IMR-90 (cell line): Measurements from ENCODE around the gene MAGOH. TPM values are rescaled to one million over a fixed set of nuclear protein-coding genes. Genes with fewer than 3 reads are reported as not detected.

Experiments used
- ATAC-seq: fragments of 200-7000 bp; cut with Tn5 transposase; 2 replicates; pipeline ENCODE4 v1.9.1; 2020; ENCODE audit warnings: low read depth, mild to moderate bottlenecking, moderate library complexity
- BruUV-seq: library from RNA; stranded (reverse); fragments of 400-500 nt; replicated peaks from 2 replicates; lab custom pipeline; 2021; lab: Mats Ljungman, UMichigan
- CTCF ChIA-PET: fragments of 300-600 bp; formaldehyde crosslinking; extraction: SDS; loops from one replicate; lab custom pipeline; 2021; ENCODE audit warnings: antibody characterized with exemption; lab: Yijun Ruan, JAX
- POLR2A ChIA-PET: fragments of 300-600 bp; sonication (Branson Sonifier 250); formaldehyde crosslinking; loops from one replicate; lab custom pipeline; 2022; ENCODE audit warnings: antibody characterized with exemption; ENCODE audit not compliant: unreplicated experiment; lab: Charles Lee
- DNase-seq: peaks from one replicate; pipeline ENCODE4 v3.0.0; 2013
- H2AFZ ChIP-seq: replicated peaks from 2 replicates; pipeline ENCODE3; 2013; ENCODE audit warnings: low read length, mild to moderate bottlenecking; ENCODE audit not compliant: poor library complexity
- H2AK5ac ChIP-seq: 2 replicates; pipeline ENCODE4 v1.6.1; 2013; ENCODE audit warnings: low read depth, low read length, inconsistent platforms
- H2AK9ac ChIP-seq: replicated peaks from 2 replicates; pipeline ENCODE3; 2013; ENCODE audit warnings: mild to moderate bottlenecking, low read depth, low read length, moderate library complexity; ENCODE audit not compliant: poor library complexity
- H2BK120ac ChIP-seq: 2 replicates; pipeline ENCODE4 v1.6.1; 2013; ENCODE audit warnings: low read depth, low read length, inconsistent platforms
- H2BK15ac ChIP-seq: 3 replicates; pipeline ENCODE4 v1.6.1; 2013; ENCODE audit warnings: low read depth, low read length, inconsistent platforms
- H2BK20ac ChIP-seq: 2 replicates; pipeline ENCODE4 v1.6.1; 2013; ENCODE audit warnings: low read depth, mild to moderate bottlenecking, inconsistent platforms, low read length, moderate library complexity
- H2BK5ac ChIP-seq: 2 replicates; pipeline ENCODE4 v1.6.1; 2013; ENCODE audit warnings: mild to moderate bottlenecking, low read depth, low read length, inconsistent platforms; ENCODE audit not compliant: poor library complexity, severe bottlenecking
- H3K14ac ChIP-seq: replicated peaks from 2 replicates; pipeline ENCODE4 v1.6.1; 2013; ENCODE audit warnings: low read depth, low read length, inconsistent platforms
- H3K18ac ChIP-seq: 2 replicates; pipeline ENCODE4 v1.6.1; 2013; ENCODE audit warnings: low read depth, low read length, control low read depth
- H3K23ac ChIP-seq: 2 replicates; pipeline ENCODE4 v1.6.1; 2013; ENCODE audit warnings: low read depth, low read length, inconsistent platforms
- H3K27ac ChIP-seq: 2 replicates; pipeline ENCODE4 v1.5.1; 2013; ENCODE audit warnings: mild to moderate bottlenecking, control low read depth, low read length; ENCODE audit not compliant: insufficient read depth
- H3K27me3 ChIP-seq: 2 replicates; pipeline ENCODE4 v1.6.1; 2013; ENCODE audit warnings: low read length; ENCODE audit not compliant: control insufficient read depth, insufficient read depth
- H3K36me3 ChIP-seq: 2 replicates; pipeline ENCODE4 v1.6.1; 2013; ENCODE audit warnings: low read length, mixed read lengths; ENCODE audit not compliant: control insufficient read depth, insufficient read depth
- H3K4ac ChIP-seq: 2 replicates; pipeline ENCODE4 v1.6.1; 2013; ENCODE audit warnings: low read depth, low read length, inconsistent platforms
- H3K4me1 ChIP-seq: 2 replicates; pipeline ENCODE4 v1.6.1; 2013; ENCODE audit warnings: low read length, mixed read lengths; ENCODE audit not compliant: control insufficient read depth, insufficient read depth
- H3K4me2 ChIP-seq: 2 replicates; pipeline ENCODE4 v1.6.1; 2013; ENCODE audit warnings: low read depth, mild to moderate bottlenecking, control low read depth, low read length, moderate library complexity
- H3K4me3 ChIP-seq: 2 replicates; pipeline ENCODE4 v1.5.1; 2013; ENCODE audit warnings: low read depth, mild to moderate bottlenecking, control low read depth, low read length, moderate library complexity; ENCODE audit not compliant: insufficient read depth
- H3K56ac ChIP-seq: 2 replicates; pipeline ENCODE4 v1.6.1; 2013; ENCODE audit warnings: low read length, inconsistent platforms; ENCODE audit not compliant: insufficient read depth; ENCODE audit errors: extremely low read depth
- H3K79me1 ChIP-seq, 2 experiments: 2 replicates each; pipeline ENCODE4 v1.6.1; 2013; ENCODE audit warnings: low read length in 2 of 2, inconsistent platforms in 1 of 2, low read depth in 1 of 2
- H3K9ac ChIP-seq: 2 replicates; pipeline ENCODE4 v1.6.1; 2013; ENCODE audit warnings: low read depth, low read length, control low read depth
- H3K9me1 ChIP-seq: 2 replicates; pipeline ENCODE4 v1.6.1; 2013; ENCODE audit warnings: low read length, inconsistent platforms; ENCODE audit not compliant: insufficient read depth
- H3K9me3 ChIP-seq: 2 replicates; pipeline ENCODE4 v1.6.1; 2013; ENCODE audit warnings: low read length; ENCODE audit not compliant: control insufficient read depth, insufficient read depth
- H4K20me1 ChIP-seq: 2 replicates; pipeline ENCODE4 v1.6.1; 2013; ENCODE audit warnings: low read length, inconsistent platforms; ENCODE audit not compliant: insufficient read depth
- H4K5ac ChIP-seq: 2 replicates; pipeline ENCODE4 v1.6.1; 2013; ENCODE audit warnings: mild to moderate bottlenecking, low read depth, low read length, control low read depth
- H4K8ac ChIP-seq, 2 experiments: 2 replicates each; pipeline ENCODE4 v1.6.1; 2013; ENCODE audit warnings: low read depth in 2 of 2, low read length in 2 of 2, control low read depth in 1 of 2, inconsistent platforms in 1 of 2
- H4K91ac ChIP-seq: 2 replicates; pipeline ENCODE4 v1.6.1; 2013; ENCODE audit warnings: low read depth, low read length, inconsistent platforms; ENCODE audit not compliant: insufficient read depth
- CEBPB ChIP-seq: IDR thresholded peaks from 2 replicates; pipeline ENCODE4 v1.6.1; 2012; ENCODE audit warnings: low read depth, low read length, improper control_type of control experiment
- CHD1 ChIP-seq: IDR thresholded peaks from 2 replicates; pipeline ENCODE4 v1.6.1; 2012; ENCODE audit warnings: low read depth, low read length, improper control_type of control experiment
- FOS ChIP-seq: fragments of 150-350 bp; IDR thresholded peaks from 2 replicates; pipeline ENCODE4 v1.6.1; 2016; ENCODE audit warnings: low read depth, low read length
- MAFK ChIP-seq: IDR thresholded peaks from 2 replicates; pipeline ENCODE4 v1.6.1; 2012; ENCODE audit warnings: low read depth, low read length, improper control_type of control experiment
- MAZ ChIP-seq: IDR thresholded peaks from 2 replicates; pipeline ENCODE4 v1.6.1; 2012; ENCODE audit warnings: low read depth, mild to moderate bottlenecking, low read length, improper control_type of control experiment, moderate library complexity, borderline replicate concordance
- MXI1 ChIP-seq: IDR thresholded peaks from 2 replicates; pipeline ENCODE4 v1.6.1; 2012; ENCODE audit warnings: low read depth, mild to moderate bottlenecking, low read length, moderate library complexity, borderline replicate concordance
- NFE2L2 ChIP-seq: fragments of 150-350 bp; IDR thresholded peaks from 2 replicates; pipeline ENCODE4 v1.6.1; 2016; ENCODE audit warnings: low read depth, mild to moderate bottlenecking, low read length
- POLR2A ChIP-seq: IDR thresholded peaks from 2 replicates; pipeline ENCODE4 v1.6.1; 2012; ENCODE audit warnings: mild to moderate bottlenecking, low read depth, low read length
- RAD21 ChIP-seq: IDR thresholded peaks from 2 replicates; pipeline ENCODE4 v1.6.1; 2012; ENCODE audit warnings: low read length, improper control_type of control experiment
- RCOR1 ChIP-seq: IDR thresholded peaks from 2 replicates; pipeline ENCODE4 v1.6.1; 2012; ENCODE audit warnings: mild to moderate bottlenecking, low read length, improper control_type of control experiment; ENCODE audit not compliant: insufficient replicate concordance
- RFX5 ChIP-seq: IDR thresholded peaks from 2 replicates; pipeline ENCODE4 v1.8.0; 2012; ENCODE audit warnings: low read depth, mild to moderate bottlenecking, low read length, moderate library complexity
- SMC3 ChIP-seq: fragments of 150-350 bp; IDR thresholded peaks from 2 replicates; pipeline ENCODE4 v1.6.1; 2016; ENCODE audit warnings: low read depth, mild to moderate bottlenecking, antibody characterized with exemption, low read length, moderate library complexity
- WGBS, 2 experiments: methylation state at CpG; one replicate each; pipeline versions ENCODE4 v1.1.5 to v1.1.7; 2013; ENCODE audit warnings: missing lambda C conversion rate in 2 of 2; ENCODE audit not compliant: insufficient read length in 1 of 2; ENCODE audit errors: extremely low coverage in 2 of 2; 5-methylcytosine and 5-hydroxymethylcytosine counted together
- dilution Hi-C: fragments of 300-500 bp; cut with HindIII; formaldehyde crosslinking; loops from one replicate; pipeline ENCODE4 v1.14.3; 2018; ENCODE audit warnings: low sequenced_read_pairs; ENCODE audit not compliant: unreplicated experiment
- in situ Hi-C: fragments of 300-500 bp; cut with MboI; formaldehyde crosslinking; loops from 3 replicates; pipeline ENCODE4 v1.14.3; 2019; ENCODE audit warnings: low sequenced_read_pairs, inconsistent platforms, mixed read lengths
- intact Hi-C: fragments of 100-400 bp; cut with micrococcal nuclease; formaldehyde crosslinking; loops from 2 replicates; pipeline ENCODE4 v1.10.0; 2022
- polyA plus RNA-seq, 3 experiments: library from polyadenylated mRNA; depleted of rRNA; stranded (reverse); fragments of >200 nt; gene quantifications; 2 replicates each; pipeline ENCODE4 v1.2.3, GENCODE V29; 2012; ENCODE audit warnings: low replicate concordance in 1 of 3
- total RNA-seq: library from RNA; depleted of rRNA; stranded (reverse); fragments of >200 nt; gene quantifications from 2 replicates; pipeline ENCODE4 v1.2.3, GENCODE V29; 2012
- TF ChIP-seq, protein P1 (sequence below): fragments of 150-350 bp; IDR thresholded peaks from 2 replicates; pipeline ENCODE4 v1.6.1; 2017; ENCODE audit warnings: mild to moderate bottlenecking, antibody characterized with exemption, low read length, low read depth
- TF ChIP-seq, protein P2 (sequence below): conservative IDR thresholded peaks from 2 replicates; pipeline ENCODE4 v1.5.1; 2012; ENCODE audit warnings: mild to moderate bottlenecking, low read depth, low read length, improper control_type of control experiment
- TF ChIP-seq, protein P3 (sequence below): fragments of 150-350 bp; IDR thresholded peaks from 2 replicates; pipeline ENCODE4 v1.6.1; 2016; ENCODE audit warnings: low read depth, mild to moderate bottlenecking, low read length, moderate library complexity, borderline replicate concordance

MAGOH gene
- total and polyA plus RNA-seq, 2 of the 4 experiments (the other 2 are of a cell fraction) = 3.8 to 26.3 TPM

DNA sequence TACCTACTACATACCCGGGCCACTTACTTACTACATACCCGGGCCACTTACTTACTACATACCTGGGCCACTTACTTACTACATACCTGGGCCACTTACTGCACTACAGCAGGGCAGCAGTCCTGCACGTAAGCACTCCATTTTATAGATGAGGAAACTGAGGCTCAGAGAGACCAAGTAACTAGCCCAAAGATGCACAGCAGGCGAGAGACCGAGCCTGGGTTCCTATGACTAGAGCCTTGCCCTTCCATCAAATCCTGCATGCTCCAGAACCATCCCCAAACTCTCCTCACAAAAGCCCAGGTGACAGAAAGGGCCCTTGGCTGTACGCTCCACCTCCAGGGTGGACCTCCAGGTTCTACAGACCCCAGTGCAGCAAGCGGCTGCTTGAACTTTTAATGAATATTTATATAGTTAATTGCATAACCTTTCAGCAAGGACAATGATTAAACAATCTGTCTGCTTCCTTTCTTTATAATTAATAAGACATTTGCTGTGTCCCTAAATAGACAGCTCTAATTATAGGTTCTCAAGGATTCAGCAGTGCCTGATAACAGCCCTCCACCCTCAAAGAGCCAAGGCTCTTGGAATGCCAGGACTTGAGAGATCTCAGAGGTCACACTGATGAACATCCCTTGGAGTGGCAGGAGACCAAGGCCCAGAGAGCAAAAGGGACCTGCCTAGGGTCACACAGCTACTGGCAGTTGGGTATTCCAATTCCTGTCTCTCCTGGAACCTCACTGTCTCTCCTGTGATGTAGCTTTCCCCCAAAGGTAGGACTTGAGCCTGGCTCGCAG lies 46.1 kb upstream of the MAGOH start:
- Histone ChIP-seq H3K56ac (no peak overlapping the region), H3K9me3 (no peaks in the 10 kb centered on the region), H4K91ac (no peak overlapping the region), H2BK5ac (no peak overlapping the region), H3K14ac (no peak overlapping the region), H3K4me3 (no peak overlapping the region), H3K79me1 (no peaks in the 10 kb centered on the region), H4K8ac (no peak overlapping the region), H3K4me2 (no peak overlapping the region), H2AK5ac (no peak overlapping the region), H3K4me1 (no peaks in the 10 kb centered on the region), H4K5ac (no peak overlapping the region), H3K9me1 (peaks cover 3% of the 10 kb centered on the region; the same call in 1 of the 2 replicates), H3K4ac (no peak overlapping the region), H2AK9ac (no peak overlapping the region), H4K20me1 (no peaks in the 10 kb centered on the region), H3K36me3 (peaks cover under 1% of the 10 kb centered on the region; the same call in 1 of the 2 replicates), H2BK20ac (no peak overlapping the region), H3K9ac (no peak overlapping the region), H3K27me3 (no peaks in the 10 kb centered on the region), H2AFZ (no peak overlapping the region), H2BK15ac (no peak overlapping the region), H3K18ac (no peak overlapping the region), H2BK120ac (no peak overlapping the region), H3K27ac (no peak overlapping the region), H3K23ac (no peak overlapping the region)
- DNase-seq (no peak), ATAC-seq (no peak)
- BruUV-seq = no TSS peak
- 100% methylated on average over 1 of the region's 8 CpGs; no CpG with 5 or more reads in 1 of the 2 experiments for WGBS, 2 experiments
- in situ Hi-C loops = no loop called here
- ChIA-PET POLR2A (no interaction called here), CTCF (no interaction called here)
- intact Hi-C loops = no loop called here
- dilution Hi-C loops = no loop called here
- TF ChIP-seq MXI1 (no peak), MAFK (no peak), SMC3 (no peak), NFE2L2 (no peak), RAD21 (no peak), CHD1 (no peak), POLR2A (no peak), MAZ (no peak), CEBPB (no peak), RCOR1 (no peak), RFX5 (no peak), FOS (no peak)
- TF ChIP-seq, protein P1, sequence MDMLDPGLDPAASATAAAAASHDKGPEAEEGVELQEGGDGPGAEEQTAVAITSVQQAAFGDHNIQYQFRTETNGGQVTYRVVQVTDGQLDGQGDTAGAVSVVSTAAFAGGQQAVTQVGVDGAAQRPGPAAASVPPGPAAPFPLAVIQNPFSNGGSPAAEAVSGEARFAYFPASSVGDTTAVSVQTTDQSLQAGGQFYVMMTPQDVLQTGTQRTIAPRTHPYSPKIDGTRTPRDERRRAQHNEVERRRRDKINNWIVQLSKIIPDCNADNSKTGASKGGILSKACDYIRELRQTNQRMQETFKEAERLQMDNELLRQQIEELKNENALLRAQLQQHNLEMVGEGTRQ = no peak
- TF ChIP-seq, protein P2, sequence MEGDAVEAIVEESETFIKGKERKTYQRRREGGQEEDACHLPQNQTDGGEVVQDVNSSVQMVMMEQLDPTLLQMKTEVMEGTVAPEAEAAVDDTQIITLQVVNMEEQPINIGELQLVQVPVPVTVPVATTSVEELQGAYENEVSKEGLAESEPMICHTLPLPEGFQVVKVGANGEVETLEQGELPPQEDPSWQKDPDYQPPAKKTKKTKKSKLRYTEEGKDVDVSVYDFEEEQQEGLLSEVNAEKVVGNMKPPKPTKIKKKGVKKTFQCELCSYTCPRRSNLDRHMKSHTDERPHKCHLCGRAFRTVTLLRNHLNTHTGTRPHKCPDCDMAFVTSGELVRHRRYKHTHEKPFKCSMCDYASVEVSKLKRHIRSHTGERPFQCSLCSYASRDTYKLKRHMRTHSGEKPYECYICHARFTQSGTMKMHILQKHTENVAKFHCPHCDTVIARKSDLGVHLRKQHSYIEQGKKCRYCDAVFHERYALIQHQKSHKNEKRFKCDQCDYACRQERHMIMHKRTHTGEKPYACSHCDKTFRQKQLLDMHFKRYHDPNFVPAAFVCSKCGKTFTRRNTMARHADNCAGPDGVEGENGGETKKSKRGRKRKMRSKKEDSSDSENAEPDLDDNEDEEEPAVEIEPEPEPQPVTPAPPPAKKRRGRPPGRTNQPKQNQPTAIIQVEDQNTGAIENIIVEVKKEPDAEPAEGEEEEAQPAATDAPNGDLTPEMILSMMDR = no peak
- TF ChIP-seq, protein P3, sequence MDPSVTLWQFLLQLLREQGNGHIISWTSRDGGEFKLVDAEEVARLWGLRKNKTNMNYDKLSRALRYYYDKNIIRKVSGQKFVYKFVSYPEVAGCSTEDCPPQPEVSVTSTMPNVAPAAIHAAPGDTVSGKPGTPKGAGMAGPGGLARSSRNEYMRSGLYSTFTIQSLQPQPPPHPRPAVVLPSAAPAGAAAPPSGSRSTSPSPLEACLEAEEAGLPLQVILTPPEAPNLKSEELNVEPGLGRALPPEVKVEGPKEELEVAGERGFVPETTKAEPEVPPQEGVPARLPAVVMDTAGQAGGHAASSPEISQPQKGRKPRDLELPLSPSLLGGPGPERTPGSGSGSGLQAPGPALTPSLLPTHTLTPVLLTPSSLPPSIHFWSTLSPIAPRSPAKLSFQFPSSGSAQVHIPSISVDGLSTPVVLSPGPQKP = no peak
